G401.6 (cell line): ENCODE data around the gene ACOX3.

Experiments used
- FAIRE-seq: peaks from 2 replicates; lab custom pipeline; 2012; peaks lifted over from hg19 to GRCh38; lab: Jason Lieb, UNC

The ACOX3 gene

DNA sequence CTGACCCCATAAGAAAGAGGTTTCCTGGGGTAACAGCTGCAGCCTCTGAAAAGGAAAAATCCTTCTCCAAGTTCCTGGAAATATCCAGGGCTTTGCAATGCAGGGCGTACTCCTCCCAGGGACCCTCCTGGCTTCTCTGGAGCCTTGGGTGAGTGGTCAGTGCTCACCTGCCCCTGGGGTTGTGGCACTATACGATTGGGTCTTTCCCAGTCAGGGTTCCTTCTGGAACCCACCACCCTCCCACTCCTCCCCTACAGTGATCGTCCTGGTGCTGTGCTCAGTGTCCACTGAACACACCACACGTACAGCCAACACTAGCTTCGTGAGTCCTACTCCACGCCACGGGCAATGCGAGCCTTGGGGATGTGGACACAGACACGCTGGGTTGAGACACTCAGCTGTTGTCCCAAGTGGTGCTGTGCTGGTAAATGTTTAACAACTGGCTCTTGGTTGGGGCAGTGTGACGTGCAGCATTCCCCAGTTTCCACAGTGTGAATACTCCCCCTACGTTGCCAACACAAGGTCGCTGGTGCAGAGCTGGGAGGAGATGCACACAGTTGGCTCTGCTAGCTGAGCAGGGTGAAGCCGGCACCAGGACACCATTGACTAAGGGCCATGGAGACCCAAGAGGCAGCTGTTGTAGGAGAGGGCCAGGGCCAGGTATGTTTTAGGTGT is 105.6 kb downstream of the ACOX3 start:
- FAIRE-seq, result no peak

DNA sequence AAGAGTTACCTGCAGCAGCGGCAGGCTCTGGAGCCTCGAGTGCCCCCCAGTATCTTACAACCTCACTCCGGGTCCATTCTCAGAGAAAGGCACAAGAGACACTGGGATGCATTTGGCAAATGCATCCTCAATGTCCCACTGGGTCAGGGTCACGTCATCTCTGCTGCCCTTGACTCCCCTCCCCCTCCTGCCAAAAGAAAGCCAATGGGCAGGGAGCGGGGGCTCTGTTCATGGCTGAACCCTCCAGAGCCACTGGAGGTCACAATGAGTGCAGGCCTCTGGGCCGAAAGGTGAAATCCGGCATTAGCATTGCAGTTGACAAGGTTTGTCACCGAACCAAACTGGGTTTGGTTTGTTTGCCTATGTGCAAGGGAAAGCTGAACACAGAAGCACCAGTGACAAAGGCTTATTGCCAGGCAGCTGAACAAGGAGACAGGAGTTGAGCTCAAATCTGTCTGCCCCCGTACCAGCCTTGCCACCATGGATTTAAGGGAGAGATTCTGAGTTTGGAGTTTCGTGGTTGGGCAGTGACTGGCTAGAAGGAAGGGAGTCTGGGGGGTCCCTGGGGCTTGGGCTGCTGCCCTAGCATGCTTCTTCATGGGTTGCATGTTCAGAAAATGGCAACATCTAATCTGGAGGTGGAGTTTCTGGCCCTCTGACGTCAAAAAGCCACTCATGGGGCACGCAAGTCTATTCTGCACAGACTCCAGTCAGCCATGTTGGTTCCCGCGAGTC is 106.6 kb downstream of the ACOX3 start:
- no peak for FAIRE-seq

DNA sequence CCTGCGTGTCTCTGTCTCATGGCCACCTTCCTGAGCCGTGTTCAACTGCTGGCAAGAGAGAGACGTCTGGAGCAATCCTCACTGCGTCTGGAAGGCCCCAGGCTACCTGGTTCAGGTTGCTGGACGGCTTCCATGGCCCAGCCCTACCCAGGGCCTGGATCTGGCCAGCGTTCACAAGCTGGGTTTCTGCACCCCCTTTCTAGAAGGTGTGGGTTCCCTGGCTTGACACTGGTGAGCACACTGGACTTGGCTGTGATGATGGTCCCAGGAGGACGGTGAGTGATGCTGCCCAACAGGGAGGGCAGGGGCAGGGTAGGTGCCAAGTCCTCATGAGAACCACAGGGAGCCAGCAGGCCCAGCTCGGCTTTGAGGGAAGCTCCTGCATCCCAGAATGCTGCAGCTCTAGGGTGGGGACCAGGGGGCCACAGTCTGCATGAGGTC is 107.6 kb downstream of the ACOX3 start:
- FAIRE-seq, result no peak

DNA sequence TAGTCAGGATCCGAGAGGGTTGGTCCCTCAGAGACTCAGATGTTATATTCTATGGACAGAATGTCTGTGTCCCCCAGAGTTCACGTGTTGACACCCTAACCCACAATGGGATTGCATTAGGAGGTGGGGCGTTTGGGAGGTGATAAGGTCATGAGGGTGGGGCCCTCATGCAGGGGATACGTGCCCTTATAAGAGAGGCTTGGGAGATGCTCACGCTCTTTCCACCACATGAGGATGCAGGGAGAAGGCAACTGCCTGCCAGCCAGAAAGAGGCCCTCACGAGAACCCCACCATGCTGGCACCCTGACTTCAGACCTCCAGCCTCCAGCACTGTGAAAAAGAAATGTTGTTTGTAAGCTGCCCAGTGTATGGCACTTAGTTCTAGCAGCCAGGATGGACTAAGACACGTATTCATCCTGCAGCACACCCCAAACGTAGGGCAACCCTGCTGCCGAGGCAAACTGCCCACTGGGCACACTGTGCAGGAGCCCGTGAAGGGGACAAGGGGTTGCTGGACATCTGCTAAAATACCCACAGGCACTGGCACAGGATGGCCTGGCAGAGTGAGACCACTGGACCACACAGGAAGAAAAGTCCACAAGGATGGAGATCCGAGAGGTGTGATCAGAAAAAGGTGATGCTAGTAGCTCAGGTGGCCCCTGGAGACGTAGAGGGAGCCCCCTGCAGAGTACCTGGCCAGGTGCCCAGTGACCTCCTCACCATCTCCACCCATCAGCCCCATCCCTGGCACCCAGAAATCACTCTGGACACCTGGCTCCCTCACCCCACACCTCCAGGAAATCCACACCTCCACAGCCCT is 108.3 kb downstream of the ACOX3 start:
- FAIRE-seq, result no peak

DNA sequence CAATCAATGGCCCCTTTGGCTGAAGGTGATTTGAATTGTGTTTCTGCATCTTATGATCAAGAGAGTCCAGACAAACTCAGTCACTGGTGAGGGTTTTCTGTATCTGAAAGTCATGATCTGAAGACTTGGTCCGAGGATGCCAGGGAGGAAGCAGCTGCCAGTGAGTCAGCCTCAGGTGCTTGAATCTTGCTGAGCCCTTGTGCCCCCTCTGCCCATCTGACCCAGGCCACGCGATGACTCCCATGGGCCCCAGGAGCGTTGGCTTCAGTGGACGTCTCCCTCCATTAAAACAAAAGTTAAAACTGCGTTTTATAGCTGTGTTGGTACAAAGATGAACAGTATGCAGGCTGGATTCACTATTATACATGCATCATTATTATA is 109.0 kb downstream of the ACOX3 start:
- FAIRE-seq, result no peak

DNA sequence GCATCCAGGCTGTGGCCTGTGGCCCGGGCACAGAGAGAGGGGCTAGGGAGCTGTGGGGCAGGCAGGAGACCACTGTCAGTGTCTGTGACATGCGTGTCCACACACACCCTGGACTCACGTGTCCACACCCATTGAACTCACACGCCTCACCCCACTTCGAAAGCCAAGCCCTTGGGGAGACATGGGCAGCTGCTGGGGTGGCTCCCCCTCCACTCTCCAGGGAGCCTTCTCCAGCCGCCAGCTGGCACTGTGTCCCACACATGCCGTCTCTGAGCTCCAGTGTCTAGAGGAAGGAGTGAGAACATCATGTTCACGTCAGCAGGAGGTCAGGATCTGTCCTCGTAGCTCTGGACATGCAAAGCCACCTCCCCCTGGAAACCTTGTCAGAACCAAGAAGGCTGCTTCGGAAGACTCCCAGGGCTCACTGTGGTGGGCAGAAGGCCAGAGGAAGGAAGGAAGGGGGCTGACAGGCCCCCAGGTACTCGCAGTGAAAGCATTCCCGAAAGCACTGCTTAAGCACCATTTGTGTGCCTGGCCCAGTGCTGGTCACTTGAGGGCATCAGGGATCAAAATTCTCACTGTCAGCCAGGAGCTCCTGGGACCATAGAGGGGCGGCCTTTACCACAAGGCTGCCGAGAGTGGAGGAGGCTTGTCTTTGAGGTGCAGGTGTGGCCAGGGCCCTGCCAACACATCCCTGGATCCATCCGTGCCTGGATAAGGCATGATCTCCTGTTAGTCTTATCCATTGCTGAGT is 109.5 kb downstream of the ACOX3 start:
- no peak for FAIRE-seq

DNA sequence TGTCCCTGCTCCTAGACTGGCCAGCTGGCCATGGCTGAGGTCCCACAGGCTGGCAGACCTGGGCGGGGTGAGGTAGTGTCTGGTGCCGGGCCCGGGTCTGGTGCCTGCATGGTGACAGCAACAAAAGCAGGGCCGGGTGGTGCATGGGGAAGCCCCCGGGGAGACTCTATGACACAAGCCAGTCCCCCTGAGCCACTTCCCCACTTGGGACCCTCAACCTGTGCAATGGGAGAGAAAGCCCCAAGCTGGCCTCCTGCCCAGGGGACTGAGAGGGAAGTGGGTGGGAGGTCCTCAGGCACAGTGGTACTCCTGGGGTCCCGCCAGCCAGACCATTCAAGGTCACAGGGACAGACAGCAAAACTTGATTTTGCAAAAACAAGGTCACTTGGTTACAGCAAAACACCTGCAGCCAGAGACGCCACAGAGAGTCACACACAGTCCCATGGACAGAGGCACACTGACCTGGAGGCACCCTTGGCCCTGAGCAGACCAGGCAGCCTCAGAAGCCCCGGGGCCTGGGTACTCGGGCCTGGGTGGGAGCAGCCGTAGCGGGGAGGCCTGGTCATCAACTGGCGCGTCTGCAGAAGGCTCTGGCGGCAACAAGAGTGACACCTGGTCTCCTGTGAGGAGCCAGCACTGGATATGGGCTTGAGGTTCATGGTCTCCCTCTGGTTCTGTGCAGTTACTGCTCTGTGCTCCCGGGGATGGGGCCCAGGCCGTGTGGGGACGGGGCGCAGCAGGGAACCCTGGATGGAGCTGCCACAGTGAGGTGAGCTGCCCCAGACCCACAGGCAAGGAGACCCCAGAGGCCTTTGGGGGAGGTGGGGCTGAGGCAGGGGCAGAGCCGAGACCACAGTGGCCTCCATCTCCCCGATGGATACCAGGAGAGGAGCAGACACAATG is 110.4 kb downstream of the ACOX3 start:
- FAIRE-seq, result no peak

DNA sequence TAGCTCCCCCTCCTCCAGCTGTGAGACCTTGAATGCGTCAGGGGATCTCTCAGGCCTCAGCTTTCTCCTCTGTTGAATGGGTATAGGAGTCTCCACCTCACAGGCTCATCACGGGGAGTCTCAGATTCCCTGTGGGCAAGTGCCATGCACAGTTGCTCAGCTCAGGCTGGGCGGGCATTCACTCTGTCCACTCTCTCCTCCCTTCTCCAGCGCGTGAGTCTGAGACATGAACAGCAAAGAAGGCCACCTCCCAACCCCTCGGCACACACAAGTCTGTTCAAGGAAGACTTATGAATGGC is 111.0 kb downstream of the ACOX3 start:
- no peak for FAIRE-seq

DNA sequence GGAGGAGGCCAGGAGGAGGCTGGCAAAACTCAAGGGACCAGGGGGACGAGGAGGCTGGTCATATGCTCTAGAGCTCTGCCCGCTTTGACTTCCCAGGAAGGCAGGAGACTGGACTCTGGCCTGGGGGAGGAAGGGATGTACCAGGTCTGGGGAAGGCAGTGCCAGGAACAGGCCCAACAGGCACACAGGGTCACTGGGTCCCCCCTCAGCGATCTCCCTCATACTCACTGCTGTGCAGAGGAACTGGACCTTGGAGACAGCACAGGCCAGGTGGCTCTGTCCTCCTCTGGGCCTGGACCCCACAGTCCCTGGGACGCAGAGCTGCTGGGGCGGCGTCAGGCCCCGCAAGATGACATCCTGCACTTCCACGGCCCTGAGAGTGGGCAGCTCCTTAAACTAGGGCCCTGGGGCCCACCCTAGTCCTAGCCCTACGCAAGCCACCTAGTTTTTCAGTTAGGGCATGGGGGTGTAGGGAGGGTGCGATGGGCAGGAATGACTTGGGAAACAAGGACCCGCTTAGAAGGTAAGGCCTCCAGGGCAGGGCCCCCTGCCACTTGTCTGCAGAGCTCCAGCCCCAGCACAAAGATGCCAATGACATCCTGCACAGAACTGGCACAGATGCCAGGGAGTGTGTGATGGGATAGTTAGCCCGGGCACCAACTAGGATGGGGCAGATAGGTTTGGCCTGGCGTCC is 111.5 kb downstream of the ACOX3 start:
- FAIRE-seq, result no peak

DNA sequence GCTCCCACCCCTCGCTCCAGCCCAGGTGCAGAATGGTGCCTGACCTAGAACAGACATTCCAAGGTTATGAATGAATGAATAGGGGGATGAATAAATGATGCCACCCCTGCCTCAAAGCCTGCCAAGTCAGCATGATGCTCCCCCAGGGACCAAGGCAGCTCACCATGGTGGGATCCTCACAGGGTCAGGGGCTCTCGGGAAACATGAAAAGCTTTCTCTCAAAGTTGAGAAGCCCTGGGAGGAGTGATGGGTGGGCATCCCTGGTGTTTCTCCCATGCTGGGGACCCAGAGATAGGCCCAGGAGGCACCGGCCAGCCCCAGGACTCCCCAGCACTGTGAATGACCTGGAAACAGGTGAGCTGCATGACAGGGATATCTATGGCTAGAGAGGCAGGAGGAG is 112.1 kb downstream of the ACOX3 start:
- FAIRE-seq, result no peak

DNA sequence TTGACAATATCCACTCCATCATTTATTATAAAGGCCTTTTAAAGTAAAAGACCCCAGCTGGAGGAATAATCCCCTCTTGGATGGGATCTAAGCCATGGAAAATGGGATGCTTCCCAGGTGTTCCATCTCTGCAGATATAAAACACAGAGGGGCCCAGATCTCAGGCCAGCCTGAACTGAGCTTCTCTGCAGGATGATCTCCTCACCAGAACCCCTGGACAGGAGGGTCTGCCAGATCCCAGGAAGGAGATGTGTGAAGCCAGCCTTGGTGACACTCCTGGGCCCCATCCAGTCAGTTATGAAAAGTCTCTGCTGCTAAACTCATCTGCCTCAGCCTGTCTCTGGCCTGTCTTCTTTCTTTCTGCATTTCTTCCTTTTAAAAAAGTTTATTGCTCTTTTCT is 114.3 kb downstream of the ACOX3 start:
- no peak for FAIRE-seq

DNA sequence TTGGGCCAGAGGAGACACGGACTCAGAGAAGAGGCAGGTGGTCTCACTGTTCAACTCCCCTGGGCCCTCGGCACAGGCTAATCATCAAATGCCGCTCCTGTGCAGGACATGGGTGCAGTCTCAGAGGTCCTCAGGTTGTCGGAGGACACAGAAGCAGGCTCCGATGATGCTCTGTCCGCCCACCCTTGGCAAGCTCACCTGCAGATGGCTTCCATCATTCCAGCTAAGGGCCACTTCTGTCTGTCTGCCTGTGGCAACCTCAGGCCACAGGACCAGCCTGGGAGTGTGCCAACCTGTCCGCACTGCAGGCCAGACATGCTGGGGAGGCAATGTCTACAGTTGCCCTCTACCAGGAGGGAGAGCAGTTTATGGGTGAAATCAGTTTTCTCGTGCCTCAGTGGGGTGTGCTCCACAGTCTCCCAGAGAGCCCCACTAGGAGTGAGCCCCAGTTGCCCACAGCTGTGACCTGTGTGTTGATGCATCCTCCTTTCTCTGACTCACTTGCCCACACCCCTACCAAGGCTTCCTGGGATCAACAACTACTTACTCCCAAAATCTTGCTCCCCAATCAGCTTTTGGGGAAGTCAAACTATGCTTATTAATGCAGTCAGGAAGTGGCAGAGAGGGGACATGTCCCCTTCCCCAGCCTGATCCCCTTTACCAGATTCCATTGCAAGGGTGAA is 115.1 kb downstream of the ACOX3 start:
- FAIRE-seq, result no peak

DNA sequence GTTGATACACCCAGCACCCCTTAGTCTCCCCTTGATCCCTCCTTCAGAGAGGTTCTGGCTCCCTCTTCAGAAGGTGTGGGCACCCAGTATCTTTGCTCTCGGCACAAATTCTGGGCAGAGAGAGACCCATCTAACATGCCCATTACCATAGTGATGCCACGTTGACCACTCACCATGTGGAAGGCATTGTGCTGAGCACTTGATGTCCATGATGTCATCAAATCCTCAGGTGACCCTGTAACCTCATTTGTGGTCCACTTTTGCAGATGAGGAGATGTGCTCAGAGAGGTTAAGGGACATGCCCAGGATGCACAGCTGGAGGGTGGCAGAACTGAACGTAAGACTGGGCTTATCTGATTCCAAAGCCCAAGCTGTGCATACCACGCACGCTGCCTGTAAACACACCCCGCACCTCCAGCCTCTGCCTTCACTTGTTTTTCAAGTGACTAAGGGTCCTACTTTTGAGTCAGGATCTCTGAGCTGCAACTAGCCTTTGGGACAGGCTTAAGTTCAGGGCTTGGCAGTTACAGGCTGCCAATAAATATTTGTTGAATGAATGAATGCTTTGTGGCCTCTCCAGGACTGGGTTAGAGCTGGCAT is 115.8 kb downstream of the ACOX3 start:
- FAIRE-seq, result no peak

DNA sequence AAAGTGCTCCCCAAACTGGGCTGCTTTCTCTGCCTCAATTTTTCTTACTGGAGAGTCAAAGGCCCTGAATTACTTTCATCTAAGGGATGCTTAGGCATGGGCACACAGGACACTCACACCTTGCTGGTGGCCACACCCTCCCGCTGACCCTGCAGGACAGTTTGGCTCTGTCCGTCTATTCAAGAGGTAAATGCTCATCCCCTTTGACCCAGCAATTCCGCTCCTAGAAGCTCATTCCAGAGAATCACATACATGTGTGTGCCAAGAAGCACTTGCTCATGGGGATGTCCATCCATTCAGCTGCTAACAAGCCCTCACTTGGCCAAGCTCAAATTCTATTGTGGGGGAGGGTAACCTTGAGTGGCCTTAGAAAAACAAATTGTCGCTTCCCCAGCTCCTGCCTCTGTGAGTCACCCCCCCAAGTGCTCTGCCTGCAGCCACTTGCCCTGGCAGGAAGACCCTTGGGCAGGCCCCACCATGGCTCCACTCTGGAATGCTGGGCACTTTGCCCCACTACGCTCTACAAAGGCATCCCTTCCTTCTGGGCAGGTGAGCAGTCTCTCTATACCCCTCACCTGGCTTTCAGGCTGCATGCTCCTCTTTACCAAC is 116.5 kb downstream of the ACOX3 start:
- no peak for FAIRE-seq

DNA sequence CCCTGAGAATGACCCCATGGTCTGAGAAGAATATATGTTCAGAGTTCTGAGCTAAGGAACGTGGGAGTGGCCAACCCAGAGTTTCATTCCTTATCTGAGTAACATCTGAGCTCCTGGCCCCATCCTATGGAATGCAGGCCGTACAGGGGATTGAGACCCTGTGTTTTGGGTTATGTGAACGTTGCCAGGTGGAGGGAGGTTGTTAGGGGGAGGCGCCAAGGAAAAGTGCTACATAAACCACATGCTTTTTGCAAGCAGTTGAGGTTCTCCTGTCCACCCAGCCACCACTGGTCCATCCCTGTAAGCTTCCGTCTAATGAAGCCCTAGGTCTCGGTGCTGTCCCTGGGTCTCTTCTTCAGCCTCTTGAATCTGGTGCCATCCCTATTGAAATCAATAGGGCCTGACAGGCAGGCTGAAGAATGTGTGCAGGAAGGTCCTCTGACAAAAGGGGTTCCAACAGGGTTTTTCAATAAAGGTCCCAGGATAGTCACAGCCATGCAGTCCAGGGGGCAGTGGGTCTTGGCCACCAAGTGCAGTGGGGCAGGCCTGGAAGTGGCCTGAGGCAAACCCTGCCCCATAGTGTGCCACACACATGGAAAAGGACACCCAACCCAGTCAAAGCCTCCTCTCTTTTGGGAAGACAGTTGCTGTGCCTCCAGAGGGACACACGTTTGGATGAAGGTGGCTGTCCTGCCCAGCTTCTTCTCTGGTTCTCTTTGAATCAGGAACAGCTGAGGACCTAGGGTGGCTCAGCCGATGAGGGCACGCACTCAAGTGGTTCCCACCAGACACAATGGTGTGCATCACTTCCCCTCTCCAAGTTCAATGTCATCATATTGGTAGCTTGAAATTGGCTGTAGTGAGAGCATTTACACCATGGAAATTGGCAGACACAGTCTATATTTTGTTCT is 117.5 kb downstream of the ACOX3 start:
- FAIRE-seq, result no peak

DNA sequence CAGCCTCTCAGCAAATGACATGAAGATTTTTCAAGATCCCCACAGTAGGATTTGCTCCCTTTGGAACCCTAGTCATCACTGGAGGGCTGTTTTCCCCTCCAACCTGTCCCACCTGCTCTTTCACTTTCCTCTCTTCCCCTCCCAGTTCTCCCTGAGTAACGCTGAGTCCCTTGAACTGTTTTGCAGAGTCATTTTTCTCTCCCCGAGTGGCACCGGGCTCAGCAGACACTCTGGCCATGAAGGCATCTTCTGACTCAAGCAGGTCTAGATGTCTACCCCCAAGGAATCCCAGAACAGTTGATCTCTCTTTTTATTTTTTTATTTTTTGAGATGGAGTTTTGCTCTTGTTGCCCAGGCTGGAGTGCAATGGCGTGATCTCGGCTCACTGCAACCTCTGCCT is 118.8 kb downstream of the ACOX3 start:
- no peak for FAIRE-seq

DNA sequence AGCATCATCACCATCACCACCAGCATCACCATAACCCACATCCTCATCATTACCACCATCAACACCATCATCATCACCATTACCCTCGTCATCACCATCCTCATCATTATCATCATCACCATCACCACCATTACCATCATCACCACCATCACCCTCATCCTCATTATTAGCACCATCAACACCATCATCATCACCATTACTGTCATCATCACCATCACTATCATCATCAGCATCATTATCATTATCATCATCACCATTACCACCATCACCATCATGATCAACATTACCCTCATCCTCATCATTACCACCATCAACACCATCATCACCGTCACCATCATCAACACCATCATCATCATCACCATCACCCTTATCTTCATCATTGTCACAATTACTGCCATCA is 119.3 kb downstream of the ACOX3 start:
- no peak for FAIRE-seq

DNA sequence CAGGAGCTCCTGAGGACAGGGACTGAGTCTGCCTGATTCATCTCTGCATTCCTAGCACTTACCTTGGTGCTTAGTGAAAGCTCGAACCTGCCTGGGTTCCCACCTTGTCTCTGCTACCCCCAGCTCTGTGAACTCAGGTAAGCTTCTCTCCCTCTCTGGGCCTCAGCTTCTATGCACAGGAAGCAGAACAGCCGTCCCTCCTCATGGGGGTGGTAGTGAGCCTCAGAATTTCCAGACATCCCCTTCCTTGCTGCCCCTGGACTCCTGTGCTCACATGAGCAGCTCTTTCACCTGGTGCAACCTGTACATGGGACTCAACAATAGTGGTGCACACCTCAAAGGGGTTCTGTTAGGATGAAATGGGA is 120.2 kb downstream of the ACOX3 start:
- no peak for FAIRE-seq
